Measurements from ENCODE around the gene AMDHD2. TPM values are rescaled to one million over a fixed set of nuclear protein-coding genes. Genes with fewer than 3 reads are reported as not detected.

AMDHD2 gene
- total RNA-seq, 2 experiments from 2014 or later = 51.8 to 59.7 TPM

- no peaks in the 10 kb centered on the region for H4K20me1 ChIP-seq (ENCODE audit: insufficient read depth, low read length)
- ChIA-PET POLR2A (no interaction called here), CTCF (ENCODE audit: unreplicated experiment) (no interaction called here)
- no peaks in the 10 kb centered on the region for H3K9me3 ChIP-seq (ENCODE audit: low read length)
- intact Hi-C loops (cut with micrococcal nuclease; ENCODE audit: unreplicated experiment) = loop anchor here (5.0 kb wide), 1 partner anchor 148 kb away; no protein-coding TSS in a partner anchor
- H3K36me3 ChIP-seq (ENCODE audit: insufficient read depth, low read length) = peaks cover 10% of the 10 kb centered on the region; the same call in 1 of the 2 replicates
- no peak for DNase-seq (ENCODE audit: low spot score)
- no peaks in the 10 kb centered on the region for H3K9me2 ChIP-seq (ENCODE audit: insufficient read depth, low read length)
- no peak overlapping the region for H2AFZ ChIP-seq (ENCODE audit: low read length)
- TF ChIP-seq CTCF (conservative IDR thresholded peaks at IDR 0.05; ENCODE audit: low read length) = no peak
- TF ChIP-seq EZH2phosphoT487 (IDR thresholded peaks at IDR 0.05; ENCODE audit: borderline replicate concordance, low read depth, low read length) = no peak
- 0 out of 2 replicates have a peak, but pooled peaks cover 4% of the 10 kb centered on the region for H3K79me2 ChIP-seq (ENCODE audit: insufficient read depth, low read depth, low read length)
- peaks cover 6% of the 10 kb centered on the region for H3K4me1 ChIP-seq (ENCODE audit: insufficient read depth, low read length, poor library complexity, severe bottlenecking)
- H3K4me2 ChIP-seq (ENCODE audit: low read length) = no peak overlapping the region
- no TSS peak for BruUV-seq (replicated peaks)
- no peak overlapping the region for H3K4me3 ChIP-seq (ENCODE audit: low read depth, low read length, poor library complexity, severe bottlenecking)
- no peak overlapping the region for H3K27ac ChIP-seq (ENCODE audit: low read depth, low read length, poor library complexity, severe bottlenecking)
Observed at GRCh38 chr16:2484898-2485508, 35.2 kb upstream of the AMDHD2 start.

- POLR2A ChIA-PET = no interaction called here
- no TSS peak for BruUV-seq (replicated peaks)
- Histone ChIP-seq H3K9me3 (ENCODE audit: low read length) (no peaks in the 10 kb centered on the region), H4K20me1 (ENCODE audit: insufficient read depth, low read length) (no peaks in the 10 kb centered on the region), H3K4me1 (ENCODE audit: insufficient read depth, low read length, poor library complexity, severe bottlenecking) (peaks cover 6% of the 10 kb centered on the region), H3K9me2 (ENCODE audit: insufficient read depth, low read length) (no peaks in the 10 kb centered on the region), H3K27ac (ENCODE audit: low read depth, low read length, poor library complexity, severe bottlenecking) (no peak overlapping the region), H3K36me3 (ENCODE audit: insufficient read depth, low read length) (peaks cover 19% of the 10 kb centered on the region; the same call in 1 of the 2 replicates), H3K79me2 (ENCODE audit: insufficient read depth, low read depth, low read length) (no peaks in the 10 kb centered on the region), H3K4me3 (ENCODE audit: low read depth, low read length, poor library complexity, severe bottlenecking) (no peak overlapping the region), H2AFZ (ENCODE audit: low read length) (no peak overlapping the region), H3K4me2 (ENCODE audit: low read length) (no peak overlapping the region)
- intact Hi-C loops (cut with micrococcal nuclease; ENCODE audit: unreplicated experiment) = loop anchor here (5.0 kb wide), 1 partner anchor 149 kb away; no protein-coding TSS in a partner anchor
- TF ChIP-seq CTCF (conservative IDR thresholded peaks at IDR 0.05; ENCODE audit: low read length) = no peak
- TF ChIP-seq EZH2phosphoT487 (IDR thresholded peaks at IDR 0.05; ENCODE audit: borderline replicate concordance, low read depth, low read length) = no peak
- CTCF ChIA-PET (ENCODE audit: unreplicated experiment) = no interaction called here
- DNase-seq (ENCODE audit: low spot score) = no peak
Observed at GRCh38 chr16:2485811-2486507, 34.2 kb upstream of the AMDHD2 start.
